Measurements from ENCODE around the gene RABGAP1L. TPM values are rescaled to one million over a fixed set of nuclear protein-coding genes. Genes with fewer than 3 reads are reported as not detected.

RABGAP1L gene
- total and polyA plus RNA-seq, 2 of the 8 experiments (the other 6 are each of a cell fraction or from before 2014, with no cell fraction given), result 33.3 to 156 TPM

DNA sequence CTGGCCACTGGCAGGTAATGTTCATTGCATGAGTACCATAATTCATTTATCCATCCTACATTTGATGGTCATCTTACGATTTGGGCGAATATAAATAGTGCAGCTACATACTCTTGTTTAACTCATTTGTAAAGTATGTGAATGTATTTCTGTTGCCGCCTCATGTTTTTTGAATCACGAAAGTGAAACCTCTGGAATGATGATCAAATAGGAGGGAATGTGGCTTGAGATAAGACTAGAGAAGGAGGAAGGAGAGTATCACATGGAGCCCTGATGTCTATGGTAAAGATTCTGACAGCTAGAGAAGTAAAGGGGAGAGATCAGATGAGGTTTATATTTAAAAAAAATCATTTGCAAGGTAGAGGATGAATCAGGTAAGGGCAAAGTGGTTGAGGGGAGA, 855.9 kb downstream of the RABGAP1L start (continued):
- TF ChIP-seq, protein P1, sequence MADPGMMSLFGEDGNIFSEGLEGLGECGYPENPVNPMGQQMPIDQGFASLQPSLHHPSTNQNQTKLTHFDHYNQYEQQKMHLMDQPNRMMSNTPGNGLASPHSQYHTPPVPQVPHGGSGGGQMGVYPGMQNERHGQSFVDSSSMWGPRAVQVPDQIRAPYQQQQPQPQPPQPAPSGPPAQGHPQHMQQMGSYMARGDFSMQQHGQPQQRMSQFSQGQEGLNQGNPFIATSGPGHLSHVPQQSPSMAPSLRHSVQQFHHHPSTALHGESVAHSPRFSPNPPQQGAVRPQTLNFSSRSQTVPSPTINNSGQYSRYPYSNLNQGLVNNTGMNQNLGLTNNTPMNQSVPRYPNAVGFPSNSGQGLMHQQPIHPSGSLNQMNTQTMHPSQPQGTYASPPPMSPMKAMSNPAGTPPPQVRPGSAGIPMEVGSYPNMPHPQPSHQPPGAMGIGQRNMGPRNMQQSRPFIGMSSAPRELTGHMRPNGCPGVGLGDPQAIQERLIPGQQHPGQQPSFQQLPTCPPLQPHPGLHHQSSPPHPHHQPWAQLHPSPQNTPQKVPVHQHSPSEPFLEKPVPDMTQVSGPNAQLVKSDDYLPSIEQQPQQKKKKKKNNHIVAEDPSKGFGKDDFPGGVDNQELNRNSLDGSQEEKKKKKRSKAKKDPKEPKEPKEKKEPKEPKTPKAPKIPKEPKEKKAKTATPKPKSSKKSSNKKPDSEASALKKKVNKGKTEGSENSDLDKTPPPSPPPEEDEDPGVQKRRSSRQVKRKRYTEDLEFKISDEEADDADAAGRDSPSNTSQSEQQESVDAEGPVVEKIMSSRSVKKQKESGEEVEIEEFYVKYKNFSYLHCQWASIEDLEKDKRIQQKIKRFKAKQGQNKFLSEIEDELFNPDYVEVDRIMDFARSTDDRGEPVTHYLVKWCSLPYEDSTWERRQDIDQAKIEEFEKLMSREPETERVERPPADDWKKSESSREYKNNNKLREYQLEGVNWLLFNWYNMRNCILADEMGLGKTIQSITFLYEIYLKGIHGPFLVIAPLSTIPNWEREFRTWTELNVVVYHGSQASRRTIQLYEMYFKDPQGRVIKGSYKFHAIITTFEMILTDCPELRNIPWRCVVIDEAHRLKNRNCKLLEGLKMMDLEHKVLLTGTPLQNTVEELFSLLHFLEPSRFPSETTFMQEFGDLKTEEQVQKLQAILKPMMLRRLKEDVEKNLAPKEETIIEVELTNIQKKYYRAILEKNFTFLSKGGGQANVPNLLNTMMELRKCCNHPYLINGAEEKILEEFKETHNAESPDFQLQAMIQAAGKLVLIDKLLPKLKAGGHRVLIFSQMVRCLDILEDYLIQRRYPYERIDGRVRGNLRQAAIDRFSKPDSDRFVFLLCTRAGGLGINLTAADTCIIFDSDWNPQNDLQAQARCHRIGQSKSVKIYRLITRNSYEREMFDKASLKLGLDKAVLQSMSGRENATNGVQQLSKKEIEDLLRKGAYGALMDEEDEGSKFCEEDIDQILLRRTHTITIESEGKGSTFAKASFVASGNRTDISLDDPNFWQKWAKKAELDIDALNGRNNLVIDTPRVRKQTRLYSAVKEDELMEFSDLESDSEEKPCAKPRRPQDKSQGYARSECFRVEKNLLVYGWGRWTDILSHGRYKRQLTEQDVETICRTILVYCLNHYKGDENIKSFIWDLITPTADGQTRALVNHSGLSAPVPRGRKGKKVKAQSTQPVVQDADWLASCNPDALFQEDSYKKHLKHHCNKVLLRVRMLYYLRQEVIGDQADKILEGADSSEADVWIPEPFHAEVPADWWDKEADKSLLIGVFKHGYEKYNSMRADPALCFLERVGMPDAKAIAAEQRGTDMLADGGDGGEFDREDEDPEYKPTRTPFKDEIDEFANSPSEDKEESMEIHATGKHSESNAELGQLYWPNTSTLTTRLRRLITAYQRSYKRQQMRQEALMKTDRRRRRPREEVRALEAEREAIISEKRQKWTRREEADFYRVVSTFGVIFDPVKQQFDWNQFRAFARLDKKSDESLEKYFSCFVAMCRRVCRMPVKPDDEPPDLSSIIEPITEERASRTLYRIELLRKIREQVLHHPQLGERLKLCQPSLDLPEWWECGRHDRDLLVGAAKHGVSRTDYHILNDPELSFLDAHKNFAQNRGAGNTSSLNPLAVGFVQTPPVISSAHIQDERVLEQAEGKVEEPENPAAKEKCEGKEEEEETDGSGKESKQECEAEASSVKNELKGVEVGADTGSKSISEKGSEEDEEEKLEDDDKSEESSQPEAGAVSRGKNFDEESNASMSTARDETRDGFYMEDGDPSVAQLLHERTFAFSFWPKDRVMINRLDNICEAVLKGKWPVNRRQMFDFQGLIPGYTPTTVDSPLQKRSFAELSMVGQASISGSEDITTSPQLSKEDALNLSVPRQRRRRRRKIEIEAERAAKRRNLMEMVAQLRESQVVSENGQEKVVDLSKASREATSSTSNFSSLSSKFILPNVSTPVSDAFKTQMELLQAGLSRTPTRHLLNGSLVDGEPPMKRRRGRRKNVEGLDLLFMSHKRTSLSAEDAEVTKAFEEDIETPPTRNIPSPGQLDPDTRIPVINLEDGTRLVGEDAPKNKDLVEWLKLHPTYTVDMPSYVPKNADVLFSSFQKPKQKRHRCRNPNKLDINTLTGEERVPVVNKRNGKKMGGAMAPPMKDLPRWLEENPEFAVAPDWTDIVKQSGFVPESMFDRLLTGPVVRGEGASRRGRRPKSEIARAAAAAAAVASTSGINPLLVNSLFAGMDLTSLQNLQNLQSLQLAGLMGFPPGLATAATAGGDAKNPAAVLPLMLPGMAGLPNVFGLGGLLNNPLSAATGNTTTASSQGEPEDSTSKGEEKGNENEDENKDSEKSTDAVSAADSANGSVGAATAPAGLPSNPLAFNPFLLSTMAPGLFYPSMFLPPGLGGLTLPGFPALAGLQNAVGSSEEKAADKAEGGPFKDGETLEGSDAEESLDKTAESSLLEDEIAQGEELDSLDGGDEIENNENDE (IDR thresholded peaks at IDR 0.05; ENCODE audit: insufficient replicate concordance, low read length), result no peak
- no peak for TF ChIP-seq HDAC6 (IDR thresholded peaks at IDR 0.05; ENCODE audit: low read depth, low read length)
- no peak for TF ChIP-seq POLR2A (IDR thresholded peaks at IDR 0.05; ENCODE audit: control extremely low read depth in 1 of 2, low read depth in 2 of 2, low read length in 2 of 2)
- TF ChIP-seq, protein P2, sequence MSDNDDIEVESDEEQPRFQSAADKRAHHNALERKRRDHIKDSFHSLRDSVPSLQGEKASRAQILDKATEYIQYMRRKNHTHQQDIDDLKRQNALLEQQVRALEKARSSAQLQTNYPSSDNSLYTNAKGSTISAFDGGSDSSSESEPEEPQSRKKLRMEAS (IDR thresholded peaks at IDR 0.05), result no peak
- no peak for TF ChIP-seq JUND (IDR thresholded peaks at IDR 0.05; ENCODE audit: low read length)
- TF ChIP-seq, protein P3, sequence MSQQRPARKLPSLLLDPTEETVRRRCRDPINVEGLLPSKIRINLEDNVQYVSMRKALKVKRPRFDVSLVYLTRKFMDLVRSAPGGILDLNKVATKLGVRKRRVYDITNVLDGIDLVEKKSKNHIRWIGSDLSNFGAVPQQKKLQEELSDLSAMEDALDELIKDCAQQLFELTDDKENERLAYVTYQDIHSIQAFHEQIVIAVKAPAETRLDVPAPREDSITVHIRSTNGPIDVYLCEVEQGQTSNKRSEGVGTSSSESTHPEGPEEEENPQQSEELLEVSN (IDR thresholded peaks at IDR 0.05), result no peak
- TF ChIP-seq BRCA1 (IDR thresholded peaks at IDR 0.05; ENCODE audit: low read depth, low read length), result no peak
- no peak for TF ChIP-seq CHD1 (IDR thresholded peaks at IDR 0.05; ENCODE audit: low read depth, low read length)
- TF ChIP-seq SP2 (IDR thresholded peaks at IDR 0.05; ENCODE audit: low read length), result no peak
- TF ChIP-seq RXRA (IDR thresholded peaks at IDR 0.05; ENCODE audit: insufficient read depth, low read depth, low read length), result no peak
- TF ChIP-seq SIN3A (conservative IDR thresholded peaks at IDR 0.05 in 1 of 2, IDR thresholded peaks at IDR 0.05 in 1 of 2; ENCODE audit: low read depth in 1 of 2, low read length in 2 of 2), result no peak

Data from H1 (cell line).